Prostate gland (tissue), 2 donors: ENCODE data around the gene COX6B1.
"Not testable (repeated sequence)": the region's sequence is repeated elsewhere in the genome, so short reads cannot be mapped to it uniquely, and the experiment has no call there.

ENCODE experiments used
- POLR2A ChIP-seq: fragments of 450-650 bp; IDR thresholded peaks from one replicate; pipeline ENCODE4 v1.6.1; 2016; ENCODE audit warnings: antibody characterized with exemption, mild to moderate bottlenecking
- POLR2AphosphoS5 ChIP-seq: sonication (generic); formaldehyde crosslinking; IDR thresholded peaks from one replicate; pipeline ENCODE4 v1.6.1; 2017; ENCODE audit warnings: antibody characterized with exemption
- TF ChIP-seq, protein P1 (sequence below), 4 experiments: fragments of 200-600 bp in 2 of 4; fragments of 450-650 bp in 2 of 4; sonication (generic) in 2 of 4; IDR thresholded peaks; 1 replicate in 3 of 4; 2 replicates in 1 of 4; pipeline ENCODE4 v1.5.1; 2016 to 2019; ENCODE audit warnings: antibody characterized with exemption in 4 of 4, mild to moderate bottlenecking in 2 of 4, moderate library complexity in 2 of 4

DNA sequence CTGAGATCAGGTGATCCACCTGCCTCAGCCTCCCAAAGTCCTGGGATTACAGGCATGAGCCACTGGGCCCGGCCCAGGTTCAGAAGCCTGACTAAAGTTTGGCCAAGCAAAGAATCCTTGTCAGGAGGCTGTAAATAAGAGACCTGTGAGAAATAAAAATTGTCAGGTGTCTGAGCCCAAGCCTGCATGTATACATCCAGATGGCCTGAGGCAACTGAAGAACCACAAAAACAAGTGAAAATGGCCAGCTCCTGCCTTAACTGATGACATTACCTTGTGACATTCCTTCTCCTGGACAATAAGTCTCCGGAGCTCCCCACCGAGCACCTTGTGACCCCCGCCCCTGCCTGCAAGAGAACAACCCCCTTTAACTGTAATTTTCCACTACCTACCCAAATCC is 43.7 kb upstream of the COX6B1 start:
- TF ChIP-seq, protein P1, sequence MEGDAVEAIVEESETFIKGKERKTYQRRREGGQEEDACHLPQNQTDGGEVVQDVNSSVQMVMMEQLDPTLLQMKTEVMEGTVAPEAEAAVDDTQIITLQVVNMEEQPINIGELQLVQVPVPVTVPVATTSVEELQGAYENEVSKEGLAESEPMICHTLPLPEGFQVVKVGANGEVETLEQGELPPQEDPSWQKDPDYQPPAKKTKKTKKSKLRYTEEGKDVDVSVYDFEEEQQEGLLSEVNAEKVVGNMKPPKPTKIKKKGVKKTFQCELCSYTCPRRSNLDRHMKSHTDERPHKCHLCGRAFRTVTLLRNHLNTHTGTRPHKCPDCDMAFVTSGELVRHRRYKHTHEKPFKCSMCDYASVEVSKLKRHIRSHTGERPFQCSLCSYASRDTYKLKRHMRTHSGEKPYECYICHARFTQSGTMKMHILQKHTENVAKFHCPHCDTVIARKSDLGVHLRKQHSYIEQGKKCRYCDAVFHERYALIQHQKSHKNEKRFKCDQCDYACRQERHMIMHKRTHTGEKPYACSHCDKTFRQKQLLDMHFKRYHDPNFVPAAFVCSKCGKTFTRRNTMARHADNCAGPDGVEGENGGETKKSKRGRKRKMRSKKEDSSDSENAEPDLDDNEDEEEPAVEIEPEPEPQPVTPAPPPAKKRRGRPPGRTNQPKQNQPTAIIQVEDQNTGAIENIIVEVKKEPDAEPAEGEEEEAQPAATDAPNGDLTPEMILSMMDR (IDR thresholded peaks at IDR 0.05): not testable (repeated sequence)
- not testable (repeated sequence) for TF ChIP-seq POLR2AphosphoS5, POLR2A
